Measurements from ENCODE around the gene ARFGAP1.

GRCh38 chr20:63244468-63244867 is 28.1 kb upstream of the ARFGAP1 start:
- TF ChIP-seq POLR2A (IDR thresholded peaks at IDR 0.05) = no peak
- TF ChIP-seq, protein P1, sequence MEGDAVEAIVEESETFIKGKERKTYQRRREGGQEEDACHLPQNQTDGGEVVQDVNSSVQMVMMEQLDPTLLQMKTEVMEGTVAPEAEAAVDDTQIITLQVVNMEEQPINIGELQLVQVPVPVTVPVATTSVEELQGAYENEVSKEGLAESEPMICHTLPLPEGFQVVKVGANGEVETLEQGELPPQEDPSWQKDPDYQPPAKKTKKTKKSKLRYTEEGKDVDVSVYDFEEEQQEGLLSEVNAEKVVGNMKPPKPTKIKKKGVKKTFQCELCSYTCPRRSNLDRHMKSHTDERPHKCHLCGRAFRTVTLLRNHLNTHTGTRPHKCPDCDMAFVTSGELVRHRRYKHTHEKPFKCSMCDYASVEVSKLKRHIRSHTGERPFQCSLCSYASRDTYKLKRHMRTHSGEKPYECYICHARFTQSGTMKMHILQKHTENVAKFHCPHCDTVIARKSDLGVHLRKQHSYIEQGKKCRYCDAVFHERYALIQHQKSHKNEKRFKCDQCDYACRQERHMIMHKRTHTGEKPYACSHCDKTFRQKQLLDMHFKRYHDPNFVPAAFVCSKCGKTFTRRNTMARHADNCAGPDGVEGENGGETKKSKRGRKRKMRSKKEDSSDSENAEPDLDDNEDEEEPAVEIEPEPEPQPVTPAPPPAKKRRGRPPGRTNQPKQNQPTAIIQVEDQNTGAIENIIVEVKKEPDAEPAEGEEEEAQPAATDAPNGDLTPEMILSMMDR (IDR thresholded peaks at IDR 0.05) = no peak

Measured in lower leg skin (tissue), 3 donors.